HG03571 (cell line): ENCODE measurements around the gene PRSS56.

ENCODE experiments used
- ATAC-seq: cut with Tn5 transposase; IDR thresholded peaks from one replicate; pipeline ENCODE4 v1.9.1; 2021; ENCODE audit not compliant: unreplicated experiment

PRSS56 gene

GRCh38 chr2:232540441-232541041 is 20.4 kb downstream of the PRSS56 start:
- no peak for ATAC-seq

- no peak for ATAC-seq
Observed at GRCh38 chr2:232541195-232541960, 21.2 kb downstream of the PRSS56 start.

GRCh38 chr2:232541961-232542714 is 21.9 kb downstream of the PRSS56 start:
- ATAC-seq = no peak

GRCh38 chr2:232542715-232543467 is 22.7 kb downstream of the PRSS56 start:
- ATAC-seq = no peak

- ATAC-seq = no peak
Observed at GRCh38 chr2:232543491-232543890, 23.3 kb downstream of the PRSS56 start.

GRCh38 chr2:232543928-232544631 is 23.9 kb downstream of the PRSS56 start:
- ATAC-seq = no peak

GRCh38 chr2:232544674-232545073 is 24.5 kb downstream of the PRSS56 start:
- no peak for ATAC-seq

GRCh38 chr2:232545511-232546375 is 25.6 kb downstream of the PRSS56 start:
- ATAC-seq = no peak

GRCh38 chr2:232547991-232548390 is 27.8 kb downstream of the PRSS56 start:
- no peak for ATAC-seq

GRCh38 chr2:232549655-232550353 is 29.6 kb downstream of the PRSS56 start:
- ATAC-seq = no peak

- peak; percentile 93 for ATAC-seq
Observed at GRCh38 chr2:232550354-232551249, 30.4 kb downstream of the PRSS56 start, which contains the start of the genes EIF4E2 and TIGD1. TSS of gene EIF4E2 (plus strand) at chr2:232550689. CDS start at chr2:232550725, 36 bp downstream. TSS of gene TIGD1 (minus strand) at chr2:232550557. CDS start at chr2:232549882, 675 bp downstream.

GRCh38 chr2:232551250-232551638 is 31.1 kb downstream of the PRSS56 start:
- ATAC-seq = no peak

GRCh38 chr2:232551776-232552175 is 31.6 kb downstream of the PRSS56 start:
- no peak for ATAC-seq

- no peak for ATAC-seq
Observed at GRCh38 chr2:232556426-232556825, 36.2 kb downstream of the PRSS56 start.

GRCh38 chr2:232562515-232563151 is 42.4 kb downstream of the PRSS56 start:
- no peak for ATAC-seq

GRCh38 chr2:232563580-232563979 is 43.4 kb downstream of the PRSS56 start:
- ATAC-seq = no peak

- no peak for ATAC-seq
Observed at GRCh38 chr2:232567721-232568120, 47.5 kb downstream of the PRSS56 start.
